Activated CD8-positive, alpha-beta memory T cell treated with anti-CD3 and anti-CD28 coated beads, Interleukin-2, amount 50 U/mL, for 24 hours (primary cell): ENCODE data around the gene NGRN.
"Not testable (repeated sequence)": the region's sequence is repeated elsewhere in the genome, so short reads cannot be mapped to it uniquely, and the experiment has no call there.

Experiments
- DNase-seq: peaks from one replicate; pipeline ENCODE4 v3.0.0-alpha.2; 2020; ENCODE audit errors: extremely low read depth

NGRN gene

DNA sequence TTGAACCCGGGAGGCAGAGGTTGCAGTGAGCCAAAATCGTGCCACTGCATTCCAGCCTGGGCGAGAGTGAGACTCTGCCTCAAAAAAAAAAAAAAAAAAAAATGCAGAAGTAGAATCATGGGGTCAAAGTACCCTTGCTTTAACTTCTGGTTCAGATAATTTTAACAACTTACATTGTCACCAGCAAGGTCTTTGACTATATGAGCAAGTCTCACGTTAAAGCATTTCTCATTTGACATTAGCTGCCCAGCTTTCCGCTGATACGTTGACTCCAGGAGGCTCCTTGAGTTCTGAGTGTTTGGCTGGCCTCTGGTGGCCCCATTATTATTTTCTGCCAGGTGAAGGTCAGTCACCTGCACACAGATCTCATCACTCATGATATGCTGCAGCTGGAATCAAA, 16.2 kb downstream of the NGRN start:
- DNase-seq = not testable (repeated sequence)

DNA sequence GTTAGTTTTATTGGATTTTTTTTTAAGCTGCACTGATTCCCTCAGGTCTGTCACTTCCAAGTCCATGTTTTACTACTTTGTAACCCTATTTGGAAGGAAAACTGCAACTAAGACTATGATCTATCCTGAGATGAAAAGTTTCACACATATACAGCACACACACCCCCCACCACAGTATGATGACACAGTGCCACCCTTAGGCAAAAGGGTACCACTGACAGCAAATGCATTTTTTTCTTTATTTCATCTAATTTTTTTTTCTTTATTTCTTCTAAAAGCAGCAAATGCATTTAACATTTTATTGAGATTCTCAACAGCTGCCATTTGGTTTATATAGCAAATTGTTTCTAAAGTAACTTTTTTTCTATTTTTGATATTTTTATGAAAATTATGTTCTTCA, 21.2 kb downstream of the NGRN start:
- no peak for DNase-seq

DNA sequence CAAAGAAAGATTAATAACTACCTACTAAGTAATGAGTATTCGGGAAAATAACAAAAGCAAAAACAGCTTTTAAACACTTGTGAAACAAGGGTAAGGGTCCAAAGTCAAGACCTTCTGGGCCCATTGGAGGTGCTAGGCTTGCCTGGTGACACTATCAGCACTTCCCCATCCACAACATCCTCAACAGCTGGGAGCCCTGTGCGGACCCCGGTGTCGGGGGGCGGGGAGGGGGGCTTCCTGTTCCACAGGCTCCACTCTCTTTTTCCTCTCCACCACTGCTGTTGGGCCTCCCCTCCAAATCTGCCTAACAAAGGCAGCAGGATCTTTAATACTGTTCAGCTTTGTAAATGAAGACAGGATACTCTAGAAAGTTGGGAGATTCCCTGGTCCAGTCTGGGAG, 21.6 kb downstream of the NGRN start:
- no peak for DNase-seq

DNA sequence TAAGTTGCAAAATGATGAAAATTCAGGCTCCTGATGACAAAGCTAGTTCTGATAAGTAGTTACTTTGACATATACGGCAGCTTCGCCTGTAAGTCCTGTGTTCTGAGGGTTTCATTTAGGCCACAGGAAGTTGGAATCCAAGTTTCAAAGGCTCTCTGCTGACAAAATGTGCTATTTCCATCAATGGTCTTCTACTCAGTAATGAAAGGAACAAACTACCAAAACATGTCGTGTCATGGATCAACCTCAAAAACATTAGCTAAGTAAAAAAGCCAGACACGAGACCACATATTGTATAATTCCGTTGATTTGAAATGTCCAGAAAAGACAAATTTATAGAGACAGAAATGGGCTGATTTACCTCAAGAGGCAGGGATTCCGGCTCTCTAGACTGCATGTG, 22.5 kb downstream of the NGRN start:
- DNase-seq = no peak

DNA sequence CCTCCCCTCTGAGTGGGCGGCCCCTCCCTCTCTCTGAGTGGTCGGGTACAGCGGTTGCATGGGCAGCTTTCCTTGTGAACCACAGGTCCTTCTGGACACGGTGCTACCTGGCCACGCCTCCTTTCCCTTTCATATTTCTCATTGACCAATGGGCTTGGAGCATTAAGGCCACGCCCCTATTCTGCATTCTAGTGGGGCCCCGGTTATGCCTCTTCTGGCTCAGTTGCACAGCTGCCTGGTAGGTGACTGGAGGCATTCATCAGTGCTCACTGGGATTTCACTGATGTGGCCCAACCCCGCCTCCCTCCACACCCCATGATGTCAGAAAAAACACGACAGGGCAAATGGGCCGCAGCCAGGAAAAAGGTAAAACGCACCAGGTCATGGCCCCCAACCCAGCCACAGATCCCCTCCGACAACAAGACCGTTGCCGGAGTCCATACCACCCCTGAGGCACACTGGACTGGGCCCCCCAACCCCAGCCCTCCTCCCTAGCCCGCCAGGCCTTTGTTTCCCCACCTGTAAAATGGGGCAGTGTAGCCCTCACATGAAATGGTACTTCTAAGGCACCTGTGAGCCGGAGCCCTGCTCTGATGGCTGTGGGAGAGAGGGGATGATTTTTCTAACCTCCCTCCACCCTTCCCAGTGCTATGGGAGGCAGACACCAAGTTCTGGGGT, 26.3 kb downstream of the NGRN start:
- no peak for DNase-seq

DNA sequence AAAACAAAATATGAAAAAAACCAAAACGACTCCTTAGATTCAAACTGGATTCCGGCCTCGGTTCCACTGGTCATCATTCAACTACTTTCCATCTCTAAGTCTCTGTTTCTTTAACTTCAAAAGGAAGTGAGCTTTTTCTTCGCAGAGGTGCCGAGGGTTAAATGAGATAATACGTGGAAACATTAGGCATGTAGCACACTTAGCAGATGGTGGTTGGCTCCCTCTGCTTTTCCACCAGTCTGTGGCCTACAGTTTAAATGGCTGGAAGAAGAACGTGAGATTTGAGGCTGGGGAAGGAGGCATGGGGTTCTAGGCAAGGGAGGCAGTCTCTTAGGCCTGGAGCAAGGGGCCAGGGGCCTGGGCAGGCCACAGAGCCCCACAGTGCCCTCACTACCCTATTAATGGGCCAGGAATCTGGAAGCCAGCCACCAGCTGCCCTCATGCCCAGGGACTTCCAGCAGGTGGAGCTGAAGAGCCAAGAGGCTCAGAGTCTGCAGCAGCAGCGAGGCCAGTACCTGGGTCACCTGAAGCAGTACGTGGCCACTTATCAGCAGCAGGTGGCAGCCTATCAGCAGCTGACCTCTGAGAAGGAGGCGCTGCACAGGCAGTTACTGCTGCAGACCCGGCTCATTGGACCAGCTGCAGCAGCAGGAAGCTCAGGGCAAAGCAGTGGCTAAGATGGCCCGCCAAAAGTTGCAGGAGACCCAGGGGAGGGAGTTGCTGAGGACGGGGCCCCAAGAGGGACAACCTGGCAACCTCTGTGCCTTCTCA, 27.8 kb downstream of the NGRN start:
- peak; percentile 19 for DNase-seq

DNA sequence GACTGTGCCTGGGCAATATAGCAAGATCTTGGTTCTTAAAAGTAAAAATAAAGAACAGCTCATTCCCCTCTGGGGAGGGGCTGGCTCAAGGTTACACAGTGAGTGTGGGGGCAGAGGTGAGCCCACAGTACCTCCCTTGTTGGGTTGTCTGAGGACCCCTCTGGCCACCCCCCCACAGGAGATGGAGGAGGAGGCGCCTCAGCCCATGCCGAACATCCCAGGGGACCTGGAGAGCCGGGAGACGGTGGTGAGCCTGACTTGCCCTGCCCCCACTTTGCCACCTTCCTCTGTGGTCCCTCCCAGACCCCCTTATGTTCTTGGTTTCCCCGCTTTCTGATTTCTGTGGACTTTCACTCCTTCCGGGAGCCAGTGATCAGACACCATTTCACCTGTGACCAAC, 28.7 kb downstream of the NGRN start:
- DNase-seq = no peak

DNA sequence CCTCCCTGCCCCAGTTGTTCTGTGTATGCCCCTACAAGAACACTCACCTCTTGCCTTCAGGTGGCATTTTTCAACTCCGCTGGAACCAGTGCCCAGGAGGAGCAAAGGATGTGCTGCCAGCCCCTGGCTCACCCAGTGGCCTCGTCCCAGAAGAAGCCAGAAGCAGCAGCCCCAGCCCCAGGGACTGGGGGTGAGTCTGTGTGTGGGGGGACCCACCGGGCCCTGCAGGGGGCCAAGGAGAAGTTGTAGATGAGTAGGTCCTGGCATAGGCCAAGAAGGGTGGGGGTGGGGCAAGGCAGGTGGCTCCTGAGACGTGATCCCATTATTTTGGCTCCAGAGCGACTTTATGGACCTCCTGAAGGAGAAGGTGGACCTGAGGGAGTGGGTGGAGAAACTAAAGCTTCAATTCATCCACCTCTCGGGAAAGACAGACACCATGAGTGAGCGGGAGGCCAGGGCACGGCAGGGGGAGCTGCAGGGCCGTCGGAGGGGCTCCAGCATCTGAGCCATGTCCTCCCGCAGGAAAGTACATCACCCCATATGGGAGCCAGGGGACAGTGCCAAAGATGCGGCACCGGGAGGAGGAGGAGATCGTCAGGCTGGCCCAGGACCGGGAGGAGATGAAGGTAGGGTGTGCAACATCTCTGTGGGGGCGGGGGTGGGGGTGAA, 29.3 kb downstream of the NGRN start:
- no peak for DNase-seq

DNA sequence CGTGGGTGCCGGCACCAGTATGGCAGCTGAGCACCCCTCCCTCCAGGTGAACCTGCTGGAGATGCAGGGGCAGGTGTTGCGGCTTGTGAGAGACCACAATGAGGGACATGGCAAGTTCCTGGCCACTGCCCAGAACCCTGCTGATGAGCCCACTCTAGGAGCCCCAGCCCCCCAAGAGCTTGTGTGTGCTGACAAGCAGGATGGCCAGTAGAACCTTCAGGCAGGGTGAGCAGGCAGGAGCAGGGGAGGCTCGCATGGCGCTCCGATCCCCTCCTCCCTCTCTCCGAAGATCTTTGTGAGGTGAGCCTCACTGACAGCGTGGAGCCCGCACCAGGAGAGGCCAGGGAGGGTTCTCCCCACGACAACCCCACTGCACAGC, 29.8 kb downstream of the NGRN start:
- DNase-seq = no peak

DNA sequence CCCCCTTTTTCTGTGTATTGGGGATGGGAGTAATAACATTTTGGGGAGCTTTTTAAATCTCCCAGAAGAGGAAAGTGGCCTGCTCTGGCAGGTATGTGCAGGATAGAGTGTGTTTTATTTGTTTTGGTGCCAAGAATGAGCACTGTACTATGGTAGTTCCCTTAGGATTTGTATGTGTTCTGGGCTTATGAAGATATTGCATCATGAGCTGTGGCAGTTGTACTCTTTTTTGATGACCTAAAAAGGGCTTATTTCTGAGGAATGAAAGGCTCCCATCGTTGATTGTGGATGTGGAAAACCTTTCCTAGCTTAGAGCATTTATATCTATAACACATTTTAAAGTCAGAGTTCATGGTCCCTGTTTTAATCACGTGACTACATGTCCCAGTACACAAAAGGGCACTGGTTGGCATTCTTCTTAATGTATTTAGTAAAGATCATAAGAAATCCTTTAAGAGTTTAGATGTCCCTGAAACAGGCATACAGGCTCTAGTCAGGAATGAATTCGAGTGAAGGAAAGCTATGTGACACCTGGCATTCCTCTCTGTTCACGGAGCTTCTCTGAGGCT, 30.9 kb downstream of the NGRN start:
- not testable (repeated sequence) for DNase-seq

DNA sequence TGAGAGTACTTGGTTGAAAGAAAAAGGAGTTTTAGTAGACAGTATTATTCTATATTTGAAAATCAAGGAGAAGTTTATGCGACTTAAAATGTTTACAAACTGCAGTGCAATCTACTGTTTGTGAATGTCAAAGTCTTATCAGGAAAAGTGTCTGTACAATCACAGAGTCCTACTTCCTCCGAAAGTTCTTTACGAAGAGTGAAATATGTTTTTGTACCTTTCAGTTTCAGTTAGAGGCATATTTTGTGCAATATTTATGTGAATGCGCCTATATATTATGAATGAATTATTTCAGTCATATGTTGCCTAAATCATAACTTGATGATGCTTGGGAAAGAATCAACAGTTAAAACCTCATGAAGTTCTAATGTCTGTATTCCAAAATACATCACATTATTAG, 31.5 kb downstream of the NGRN start:
- no peak for DNase-seq

DNA sequence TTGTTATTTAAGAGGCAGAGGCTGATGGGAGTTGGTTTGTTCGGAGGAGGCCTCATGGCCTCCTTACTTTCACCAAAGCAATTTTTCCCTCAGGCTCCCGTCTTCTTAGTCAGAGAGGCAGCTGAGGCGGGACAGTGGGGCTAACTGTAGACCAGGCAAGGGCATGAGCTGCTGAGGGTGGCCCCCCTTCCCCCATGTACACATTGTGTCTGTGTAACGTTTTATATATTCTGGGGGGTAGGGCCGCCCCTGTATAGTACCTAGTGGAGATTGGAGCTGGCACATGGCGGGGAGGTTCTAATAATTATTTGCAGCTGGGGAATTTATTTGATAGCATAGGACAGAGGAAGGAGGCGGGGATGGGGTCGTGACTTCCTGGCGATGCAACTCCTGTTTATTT, 35.1 kb downstream of the NGRN start:
- no peak for DNase-seq

DNA sequence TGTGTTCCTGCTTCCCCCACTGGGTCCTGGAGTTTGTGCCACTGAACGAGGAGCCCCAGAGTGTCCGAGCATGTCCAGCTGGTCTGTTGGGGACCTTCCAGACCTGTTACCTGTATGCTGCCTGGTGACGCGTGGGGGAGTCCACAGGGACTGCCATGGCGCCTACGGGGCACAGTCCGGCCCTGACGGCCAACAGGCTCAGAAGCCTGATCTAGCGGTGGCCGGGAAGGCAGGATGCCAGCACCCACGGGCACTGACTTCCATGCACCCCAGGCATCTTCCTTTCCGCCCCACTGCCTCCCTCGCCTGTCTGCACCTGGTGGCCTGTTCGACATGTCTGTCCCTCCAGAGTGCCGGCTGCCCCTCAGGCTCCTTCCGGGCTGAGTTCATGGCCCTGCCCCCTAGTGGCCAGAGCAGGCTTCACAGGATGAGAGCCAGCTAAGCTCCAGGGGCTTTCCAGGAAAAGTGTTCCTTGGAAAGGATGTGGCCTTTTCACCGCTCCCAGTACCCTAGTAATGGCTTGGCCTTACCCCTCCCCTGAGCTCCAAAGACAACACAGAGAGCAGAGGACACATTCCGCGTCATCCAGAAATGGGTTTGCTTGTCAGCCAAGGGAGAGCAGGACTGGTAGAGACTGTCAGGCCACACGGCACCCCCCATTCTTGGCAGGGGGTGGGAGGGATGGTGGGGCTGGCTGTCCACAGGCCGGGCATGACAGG, 35.7 kb downstream of the NGRN start:
- DNase-seq = peak; percentile 24

DNA sequence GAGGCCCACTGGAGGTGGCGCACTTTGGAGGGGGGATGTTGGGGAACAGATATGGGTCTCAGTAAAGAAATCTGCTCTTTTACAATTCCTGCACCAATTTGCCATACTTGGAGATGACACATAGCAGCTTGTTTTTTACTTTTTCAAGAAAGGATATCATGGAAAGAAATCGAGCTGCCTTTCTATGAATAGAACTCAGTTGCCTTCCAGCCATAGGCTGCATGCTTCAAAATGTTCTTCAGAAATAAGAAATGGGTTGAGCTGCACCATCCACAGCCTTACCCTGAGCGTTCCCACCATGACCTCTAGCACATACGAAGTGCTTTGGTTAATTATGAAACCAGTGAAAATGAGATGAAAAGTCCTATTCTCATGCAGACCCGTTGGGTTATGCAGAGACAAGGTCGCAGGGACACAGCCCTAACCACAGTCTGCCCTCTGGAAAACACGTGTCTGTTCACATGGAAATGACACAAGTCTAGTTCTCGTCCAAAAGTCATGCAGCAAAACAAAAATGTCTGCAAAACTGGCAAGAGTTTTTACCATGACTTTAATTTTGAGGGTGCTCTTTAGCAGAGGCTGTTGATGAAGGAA, 36.3 kb downstream of the NGRN start:
- no peak for DNase-seq

DNA sequence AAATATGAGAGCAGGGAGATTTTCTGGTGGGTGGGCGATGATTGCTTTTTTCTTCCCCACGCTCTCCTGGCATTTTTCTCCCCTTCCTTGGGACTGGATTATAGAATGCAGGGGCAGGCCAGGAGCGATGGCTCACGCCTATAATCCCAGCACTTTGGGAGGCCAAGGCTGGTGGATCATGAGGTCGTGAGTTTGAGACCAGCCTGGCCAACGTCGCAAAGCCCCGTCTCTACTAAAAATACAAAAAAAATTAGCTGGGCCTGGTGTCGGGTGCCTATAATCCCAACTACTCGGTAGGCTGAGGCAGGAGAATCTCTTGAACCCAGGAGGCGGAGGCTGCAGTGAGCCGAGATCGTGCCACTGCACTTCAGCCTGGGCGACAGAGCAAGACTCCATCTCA, 39.9 kb downstream of the NGRN start:
- not testable (repeated sequence) for DNase-seq

DNA sequence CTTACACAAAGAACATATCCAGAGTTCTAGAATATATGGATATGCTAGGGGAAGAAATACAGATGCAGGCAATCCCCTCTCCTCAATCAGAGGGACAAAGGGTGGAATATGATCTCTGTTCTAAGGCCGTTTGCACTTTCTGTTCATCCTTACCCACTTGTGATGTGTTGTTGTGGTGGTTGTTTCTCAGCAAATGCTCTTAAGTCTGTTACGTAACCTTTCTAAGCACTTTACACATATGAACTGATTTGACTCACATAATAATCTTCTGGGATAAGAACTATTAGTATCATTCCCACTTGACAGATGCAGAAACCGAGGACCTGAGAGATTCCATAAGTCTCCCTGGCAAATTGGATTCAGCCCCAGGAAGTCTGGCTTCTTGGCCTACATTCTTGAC, 40.5 kb downstream of the NGRN start:
- DNase-seq = no peak

DNA sequence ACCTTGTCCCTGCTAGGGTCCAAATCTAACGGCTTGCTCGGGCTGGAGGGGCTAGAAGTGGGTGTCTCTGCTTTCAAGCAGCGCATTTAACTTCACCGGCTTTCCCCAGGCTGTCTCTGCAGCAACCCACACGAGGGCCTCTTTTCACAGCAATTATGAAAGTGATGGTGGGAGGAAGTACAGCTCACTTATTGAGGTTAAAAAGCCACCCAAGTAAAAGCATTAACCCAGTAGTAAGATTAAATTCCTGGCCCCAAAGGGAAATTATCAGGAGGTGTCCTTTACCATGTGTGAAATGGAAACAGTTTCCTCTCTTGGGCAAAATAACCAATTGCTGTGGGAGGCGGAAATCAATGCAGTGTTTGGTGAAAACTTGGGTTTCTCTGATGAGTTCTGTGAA, 41.1 kb downstream of the NGRN start:
- peak; percentile 6 for DNase-seq

DNA sequence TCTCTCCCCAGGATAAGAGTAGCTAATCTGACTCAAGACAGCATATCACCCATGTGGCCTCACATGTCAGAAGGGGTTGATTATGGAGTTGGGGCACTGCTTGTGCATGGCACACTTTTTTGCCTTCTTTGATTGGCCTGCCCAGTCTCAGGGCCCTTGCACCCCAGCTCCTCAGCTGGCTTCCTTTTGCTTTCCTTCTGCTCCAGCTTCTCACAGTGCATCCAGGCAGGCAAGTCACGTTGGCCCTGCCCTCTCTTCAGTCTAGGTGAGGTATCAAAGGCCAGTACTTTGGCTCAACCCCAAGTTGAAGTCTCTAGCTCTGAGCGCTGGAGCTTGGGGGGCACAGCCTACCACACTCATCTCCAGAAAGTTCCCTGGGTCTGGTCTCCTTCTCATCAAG, 42.2 kb downstream of the NGRN start:
- no peak for DNase-seq

DNA sequence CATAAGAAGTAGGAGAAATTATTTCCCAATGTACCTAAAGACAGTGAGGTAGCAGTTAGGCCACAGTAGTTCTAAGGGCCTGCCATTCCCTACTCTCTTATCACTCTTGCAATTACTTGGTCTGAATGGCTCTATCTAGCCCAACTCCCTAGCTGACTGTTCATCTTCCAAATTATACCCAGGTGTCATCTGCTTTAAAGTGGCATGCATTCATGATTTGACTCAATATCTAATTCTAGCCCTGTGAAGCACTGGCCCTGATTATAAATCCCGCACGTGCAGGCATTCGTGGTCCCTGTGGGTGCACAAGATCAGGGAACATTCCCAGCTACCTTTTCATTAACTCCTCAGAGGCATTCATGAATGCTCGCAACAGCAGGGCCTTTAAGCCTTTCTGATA, 43.5 kb downstream of the NGRN start:
- DNase-seq = no peak

DNA sequence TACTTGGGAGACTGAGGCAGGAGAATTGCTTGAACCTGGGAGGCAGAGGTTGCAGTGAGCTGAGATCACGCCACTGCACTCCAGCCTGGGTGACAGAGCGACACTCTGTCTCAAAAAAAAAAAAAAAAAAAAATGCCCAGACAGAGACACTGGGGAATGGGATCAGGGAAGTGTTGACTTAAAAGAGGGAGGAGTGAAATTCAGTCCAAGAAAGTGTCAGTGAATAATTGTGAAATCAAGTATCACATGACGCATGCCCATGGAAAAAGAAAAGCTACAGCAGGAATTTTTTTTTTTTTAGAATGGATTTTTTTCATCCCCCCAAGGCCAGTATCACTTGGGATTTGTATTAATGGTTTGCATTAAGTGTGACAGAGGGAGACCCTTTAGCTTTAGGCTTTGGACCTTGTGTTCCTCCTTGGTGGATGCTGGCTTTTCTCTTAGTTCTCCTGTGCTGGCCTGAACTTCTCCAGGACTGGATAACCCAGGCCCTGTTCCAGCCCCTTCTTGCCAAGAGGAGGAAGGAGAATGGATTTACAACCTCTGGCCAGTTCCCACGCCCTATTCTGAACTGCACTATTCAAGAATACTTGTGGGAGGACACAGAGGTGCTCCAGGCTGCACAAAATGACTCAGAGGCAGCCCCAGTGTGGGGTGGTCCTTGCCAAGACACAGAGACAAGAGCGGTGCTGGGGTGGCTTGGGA, 50.0 kb downstream of the NGRN start:
- DNase-seq = no peak

DNA sequence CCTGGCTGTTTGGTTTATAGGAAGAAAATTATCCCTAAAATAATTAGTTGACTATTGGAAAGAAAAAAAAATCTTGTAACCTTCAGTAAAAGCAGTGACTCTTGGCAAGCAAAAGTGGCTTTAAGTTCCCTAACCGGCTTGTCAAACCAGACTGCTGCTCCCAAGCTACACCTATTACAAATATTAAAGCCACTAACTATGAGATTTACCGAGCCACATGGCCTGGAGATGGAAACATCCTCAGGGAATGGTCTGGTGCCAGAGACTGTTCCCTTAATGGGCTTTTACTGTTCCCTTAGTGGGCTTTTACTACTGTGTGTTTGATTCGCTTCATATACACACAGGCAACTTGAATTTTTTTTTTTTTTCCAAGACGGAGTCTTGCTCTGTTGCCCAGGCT, 50.7 kb downstream of the NGRN start:
- no peak for DNase-seq
